BLaER1 treated with 17β-estradiol and CSF1 and Interleukin-3, amounts not matched to agents 10 nM and 100 nM (cell line): ENCODE data around the gene DRC7.
"Not testable (repeated sequence)": the region's sequence is repeated elsewhere in the genome, so short reads cannot be mapped to it uniquely, and the experiment has no call there.

Source experiments
- H3K27ac ChIP-seq, 11 experiments: shearing (Covaris generic); formaldehyde crosslinking; 2 replicates each; pipeline ENCODE4 v1.8.1; 2022
- H3K27me3 ChIP-seq, 11 experiments: shearing (Covaris generic); formaldehyde crosslinking; 2 replicates each; pipeline ENCODE4 v1.8.1; 2022
- H3K36me3 ChIP-seq, 11 experiments: shearing (Covaris generic); formaldehyde crosslinking; 2 replicates each; pipeline ENCODE4 v1.8.1; 2022
- H3K4me1 ChIP-seq, 10 experiments: shearing (Covaris generic); formaldehyde crosslinking; 2 replicates each; pipeline ENCODE4 v1.8.1; 2022
- H3K4me2 ChIP-seq, 11 experiments: shearing (Covaris generic); formaldehyde crosslinking; 2 replicates each; pipeline ENCODE4 v1.8.1; 2022
- H3K4me3 ChIP-seq, 10 experiments: shearing (Covaris generic); formaldehyde crosslinking; 2 replicates each; pipeline ENCODE4 v1.8.1; 2022
- H3K9ac ChIP-seq, 11 experiments: shearing (Covaris generic); formaldehyde crosslinking; 2 replicates each; pipeline ENCODE4 v1.8.1; 2022
- H3K9me3 ChIP-seq, 11 experiments: shearing (Covaris generic); formaldehyde crosslinking; replicated peaks in 1 of 11; 2 replicates each; pipeline ENCODE4 v1.8.1; 2022
- H4K20me1 ChIP-seq, 11 experiments: shearing (Covaris generic); formaldehyde crosslinking; 2 replicates each; pipeline ENCODE4 v1.8.1; 2022
- Cebpa-rat ChIP-seq, 11 experiments: shearing (Covaris generic); IDR thresholded peaks; 2 replicates each; pipeline ENCODE4 v1.8.1; 2022

The DRC7 gene

GRCh38 chr16:57725976-57726375 lies 31.4 kb downstream of the DRC7 start:
- Histone ChIP-seq H4K20me1 (no peaks in the 10 kb centered on the region), H3K9me3 (no peaks in the 10 kb centered on the region), H3K27me3 (no peaks in the 10 kb centered on the region), H3K4me2 (peak overlapping the region in 5 of 11 experiments; percentile 36 to 71 (median 49); a peak in 7 of 22 replicates), H3K27ac (no peak overlapping the region), H3K4me1 (peaks cover 18 to 43% (median 29%) of the 10 kb centered on the region in 10 experiments), H3K9ac (no peak overlapping the region), H3K36me3 (no peaks in the 10 kb centered on the region), H3K4me3 (no peak overlapping the region)
- TF ChIP-seq Cebpa-rat (IDR thresholded peaks at IDR 0.05) = no peak

- Histone ChIP-seq H3K9me3 (peaks cover 0 to under 1% (median 0%) of the 10 kb centered on the region in 11 experiments; a peak in 2 of 22 replicates), H3K27ac (no peak overlapping the region), H3K4me2 (no peak overlapping the region), H3K9ac (no peak overlapping the region), H4K20me1 (no peaks in the 10 kb centered on the region), H3K27me3 (no peaks in the 10 kb centered on the region), H3K36me3 (no peaks in the 10 kb centered on the region), H3K4me3 (no peak overlapping the region), H3K4me1 (peaks cover 13 to 40% (median 24%) of the 10 kb centered on the region in 10 experiments)
- no peak for TF ChIP-seq Cebpa-rat (IDR thresholded peaks at IDR 0.05)
Measured at GRCh38 chr16:57726433-57726947, 31.9 kb downstream of the DRC7 start.

- Histone ChIP-seq H3K4me3 (no peak overlapping the region), H3K4me2 (no peak overlapping the region), H3K4me1 (peaks cover 2 to 39% (median 18%) of the 10 kb centered on the region in 10 experiments; a peak in 16 of 20 replicates), H3K27me3 (no peaks in the 10 kb centered on the region), H3K36me3 (0 out of 22 replicates have a peak, but pooled peaks cover 0 to 2% (median 0%) of the 10 kb centered on the region in 11 experiments), H3K27ac (no peak overlapping the region), H3K9me3 (peaks cover 3 to 11% (median 4%) of the 10 kb centered on the region in 11 experiments), H4K20me1 (no peaks in the 10 kb centered on the region), H3K9ac (no peak overlapping the region)
- no peak for TF ChIP-seq Cebpa-rat (IDR thresholded peaks at IDR 0.05)
Measured at GRCh38 chr16:57727610-57728009, 33.0 kb downstream of the DRC7 start.

- no peak for TF ChIP-seq Cebpa-rat (IDR thresholded peaks at IDR 0.05)
- Histone ChIP-seq H3K9ac (no peak overlapping the region), H3K27ac (no peak overlapping the region), H3K4me1 (peaks cover 0 to 37% (median 16%) of the 10 kb centered on the region in 10 experiments; a peak in 14 of 20 replicates), H4K20me1 (no peaks in the 10 kb centered on the region), H3K4me2 (no peak overlapping the region), H3K9me3 (peaks cover 9 to 21% (median 11%) of the 10 kb centered on the region in 11 experiments), H3K4me3 (no peak overlapping the region), H3K27me3 (no peaks in the 10 kb centered on the region), H3K36me3 (peaks cover 0 to 8% (median 0%) of the 10 kb centered on the region in 11 experiments; a peak in 1 of 22 replicates)
Measured at GRCh38 chr16:57728336-57729181, 34.0 kb downstream of the DRC7 start.

- Histone ChIP-seq H3K9ac (no peak overlapping the region), H3K9me3 (peaks cover 9 to 25% (median 11%) of the 10 kb centered on the region in 11 experiments), H3K27me3 (no peaks in the 10 kb centered on the region), H4K20me1 (no peaks in the 10 kb centered on the region), H3K4me2 (no peak overlapping the region), H3K4me3 (no peak overlapping the region), H3K4me1 (peaks cover under 1 to 43% (median 20%) of the 10 kb centered on the region in 10 experiments; a peak in 19 of 20 replicates), H3K36me3 (peaks cover 0 to 8% (median 0%) of the 10 kb centered on the region in 11 experiments; a peak in 1 of 22 replicates), H3K27ac (no peak overlapping the region)
- TF ChIP-seq Cebpa-rat (IDR thresholded peaks at IDR 0.05) = no peak
Measured at GRCh38 chr16:57729182-57729484, 34.5 kb downstream of the DRC7 start.

- H3K36me3 ChIP-seq, H3K4me3 ChIP-seq, H3K27me3 ChIP-seq, H3K27ac ChIP-seq, H4K20me1 ChIP-seq, H3K9ac ChIP-seq, H3K4me2 ChIP-seq: not testable (repeated sequence)
- H3K9me3 ChIP-seq = peaks cover 9 to 25% (median 11%) of the 10 kb centered on the region in 11 experiments
- peaks cover 8 to 42% (median 22%) of the 10 kb centered on the region in 10 experiments for H3K4me1 ChIP-seq
Measured at GRCh38 chr16:57729852-57730251, 35.2 kb downstream of the DRC7 start.

GRCh38 chr16:57730771-57731730 lies 36.4 kb downstream of the DRC7 start:
- no peak for TF ChIP-seq Cebpa-rat (IDR thresholded peaks at IDR 0.05)
- H3K9ac ChIP-seq = no peak overlapping the region
- no peaks in the 10 kb centered on the region for H3K27me3 ChIP-seq
- no peak overlapping the region for H3K4me3 ChIP-seq
- H3K4me1 ChIP-seq = peaks cover 8 to 30% (median 12%) of the 10 kb centered on the region in 10 experiments
- no peaks in the 10 kb centered on the region for H4K20me1 ChIP-seq
- no peak overlapping the region for H3K27ac ChIP-seq
- H3K36me3 ChIP-seq = peaks cover 0 to 8% (median 0%) of the 10 kb centered on the region in 11 experiments; a peak in 1 of 22 replicates
- H3K4me2 ChIP-seq = no peak overlapping the region
- H3K9me3 ChIP-seq = peaks cover 9 to 25% (median 11%) of the 10 kb centered on the region in 11 experiments

GRCh38 chr16:57732037-57732436 lies 37.4 kb downstream of the DRC7 start:
- no peak overlapping the region for H3K4me2 ChIP-seq
- peaks cover 9 to 25% (median 11%) of the 10 kb centered on the region in 11 experiments for H3K9me3 ChIP-seq
- H3K9ac ChIP-seq = no peak overlapping the region
- H4K20me1 ChIP-seq = no peaks in the 10 kb centered on the region
- H3K27ac ChIP-seq = no peak overlapping the region
- H3K4me3 ChIP-seq = no peak overlapping the region
- no peak for TF ChIP-seq Cebpa-rat (IDR thresholded peaks at IDR 0.05)
- no peaks in the 10 kb centered on the region for H3K27me3 ChIP-seq
- H3K36me3 ChIP-seq = peaks cover 0 to 9% (median 0%) of the 10 kb centered on the region in 11 experiments; a peak in 6 of 22 replicates
- H3K4me1 ChIP-seq = peaks cover 14 to 34% (median 19%) of the 10 kb centered on the region in 10 experiments
